Activated CD4-positive, CD25-positive, alpha-beta regulatory T cell (primary cell): ENCODE measurements around the gene NME2.
"Not testable (repeated sequence)": the region's sequence is repeated elsewhere in the genome, so short reads cannot be mapped to it uniquely, and the experiment has no call there.

Source experiments
- DNase-seq, 4 experiments: peaks; one replicate each; lab custom pipeline; 2025; lab: John Stamatoyannopoulos, UW

NME2 gene

GRCh38 chr17:51166198-51166986 lies at the start of gene NME2:
Gene NME2, plus strand, starts transcription at chr17:51166411. Its CDS starts 420 bp downstream, at chr17:51166831.
- DNase-seq, result peak; percentile 41 to 62 (median 54)

DNA sequence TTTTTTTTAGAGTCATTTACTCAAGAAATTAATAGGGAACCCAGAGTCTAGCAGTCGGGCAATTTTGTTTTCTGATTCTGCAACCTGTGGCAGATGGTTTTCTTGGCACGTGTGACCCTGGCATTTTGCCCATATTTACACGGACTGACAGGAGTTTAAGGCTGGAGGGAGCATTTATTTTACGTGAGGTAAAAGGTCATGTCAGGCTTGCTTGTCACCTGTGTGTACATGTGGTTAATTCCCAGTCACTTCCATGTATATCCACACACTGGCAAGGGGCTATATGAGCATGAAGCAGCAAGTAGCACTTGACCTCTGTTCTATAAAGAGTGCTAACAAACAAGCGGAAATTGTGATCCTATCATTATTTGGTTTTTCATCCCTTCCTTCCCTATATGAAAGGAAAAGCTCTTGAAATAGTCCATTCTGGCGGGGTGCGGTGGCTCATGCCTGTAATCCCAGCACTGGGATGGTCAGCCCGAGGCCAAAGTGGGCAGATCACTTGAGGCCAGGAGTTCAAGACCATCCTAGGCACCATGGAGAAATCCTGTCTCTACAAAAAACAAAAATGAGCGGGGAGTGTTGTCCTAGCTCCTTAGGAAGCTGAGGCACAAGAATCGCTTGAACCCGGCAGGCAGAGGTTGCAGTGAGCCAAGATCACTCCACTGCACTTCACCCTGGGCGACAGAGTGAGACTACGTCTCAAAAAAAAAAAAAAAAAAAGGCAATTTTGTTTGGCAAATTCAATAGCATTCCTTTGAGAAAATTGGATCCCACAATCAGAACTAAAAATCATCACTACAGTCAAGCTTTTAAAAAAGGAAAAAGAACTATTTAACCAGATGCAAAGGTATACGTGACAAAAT lies 47.6 kb upstream of the NME2 start:
- no peak for DNase-seq

- DNase-seq, result no peak
Observed at GRCh38 chr17:51119415-51120356, 46.5 kb upstream of the NME2 start.

DNA sequence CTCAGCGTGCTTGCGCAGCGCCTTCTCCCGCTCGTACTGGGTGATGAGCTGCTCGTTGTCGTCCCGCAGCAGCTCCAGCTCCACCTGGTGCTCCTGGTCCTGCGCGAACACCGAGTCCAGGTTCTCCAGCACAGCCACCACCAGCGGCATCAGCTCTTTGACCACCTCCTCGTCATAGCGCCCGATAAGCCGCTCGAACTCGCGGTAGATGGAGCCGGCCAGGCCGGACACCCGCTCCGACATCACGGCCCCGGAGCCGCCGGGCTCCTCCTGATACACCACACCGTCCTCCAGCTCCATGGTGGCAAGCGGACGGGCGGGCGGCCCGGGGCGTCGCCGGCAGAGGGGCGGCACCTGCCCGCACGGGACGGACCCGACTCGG lies 45.9 kb upstream of the NME2 start:
- DNase-seq, result peak in 3 of 4 experiments; percentile 37 to 39 (median 37)

- DNase-seq, result peak; percentile 68 to 88 (median 79)
Observed at GRCh38 chr17:51120739-51121619, 45.2 kb upstream of the NME2 start, which contains the start of gene SPAG9. Gene SPAG9, minus strand, starts transcription at chr17:51120868. Its CDS starts 212 bp downstream, at chr17:51120656.

DNA sequence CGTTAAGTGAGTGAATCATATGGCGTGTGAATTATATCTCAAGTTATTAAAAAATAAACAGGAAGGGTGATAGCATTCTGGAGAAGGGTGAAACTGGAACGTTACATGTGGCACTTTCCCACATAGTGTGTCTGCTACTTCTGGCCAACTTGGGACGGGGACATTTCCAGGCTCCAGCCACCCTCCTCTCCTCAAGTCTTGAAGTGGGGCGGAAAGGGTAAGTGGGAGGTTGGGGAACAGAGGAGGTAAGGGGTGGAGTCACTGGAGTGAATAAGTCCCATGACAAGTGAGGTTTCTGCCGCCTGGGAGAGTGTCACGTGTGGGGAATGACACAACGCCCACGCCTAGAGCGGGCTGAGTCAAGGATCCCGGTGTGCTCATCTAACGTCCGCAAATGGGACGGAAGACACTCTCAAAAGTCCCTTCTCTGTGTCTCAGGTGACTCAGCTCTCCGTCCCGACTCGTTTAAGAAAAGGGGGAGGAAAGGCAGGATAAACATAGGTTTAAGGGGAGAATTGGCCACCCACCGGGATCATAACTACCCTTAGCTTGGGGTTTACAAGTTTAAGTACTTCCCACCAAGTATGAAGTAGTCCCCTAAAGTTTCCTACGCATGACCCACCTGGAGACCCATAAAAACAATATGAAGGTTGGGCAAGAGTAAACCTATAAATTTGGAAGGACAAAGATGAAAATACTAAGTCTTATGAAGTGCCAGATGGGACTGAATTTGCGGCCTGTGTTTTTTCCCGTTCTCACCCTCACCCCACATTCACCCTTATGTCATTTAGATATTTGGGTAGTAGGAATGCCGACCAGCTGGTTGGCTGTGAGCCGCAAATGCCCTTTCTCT lies 44.4 kb upstream of the NME2 start:
- DNase-seq, result peak in 3 of 4 experiments; percentile 8 to 68 (median 67)

GRCh38 chr17:51122473-51123115 lies 43.6 kb upstream of the NME2 start:
- DNase-seq, result not testable (repeated sequence)

DNA sequence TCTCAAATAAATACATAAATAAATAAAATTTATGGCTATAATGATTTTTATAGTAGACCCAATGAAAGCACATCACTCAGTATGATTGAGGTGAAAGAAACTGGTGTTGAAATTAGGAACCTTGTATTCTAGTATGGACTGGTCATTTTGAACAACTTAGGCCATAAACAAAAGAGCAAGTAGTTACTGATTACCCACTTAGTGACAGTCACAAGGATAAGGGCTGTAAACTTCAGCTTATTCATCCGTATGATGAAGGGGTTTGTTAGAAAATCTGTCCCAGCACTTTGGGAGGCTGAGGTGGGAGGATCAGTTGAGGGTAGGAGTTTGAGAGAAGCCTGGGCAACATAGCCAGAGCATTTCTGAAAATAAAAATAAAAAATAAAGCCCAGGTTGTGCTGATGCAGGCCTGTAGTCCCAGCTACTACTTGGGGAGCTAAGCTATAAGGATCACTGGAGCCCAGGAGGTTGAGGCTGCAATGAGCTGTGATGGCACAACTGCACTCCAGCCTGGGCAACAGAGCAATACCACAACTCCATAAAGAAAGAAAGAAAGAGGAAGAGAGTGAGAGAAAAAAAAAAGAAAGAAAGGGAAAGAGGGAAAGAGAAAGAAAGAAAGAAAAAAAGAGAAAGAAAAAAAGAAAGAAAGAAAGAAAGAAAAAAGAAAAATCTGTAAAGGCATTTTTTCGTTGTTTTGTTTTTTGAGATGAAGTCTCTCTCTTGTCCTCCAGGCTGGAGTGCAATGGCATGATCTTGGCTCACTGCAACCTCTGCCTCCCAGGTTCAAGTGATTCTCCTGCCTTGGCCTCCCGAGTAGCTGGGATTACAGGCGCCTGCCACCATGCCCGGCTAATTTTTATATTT lies 41.3 kb upstream of the NME2 start:
- DNase-seq, result no peak

GRCh38 chr17:51128076-51128475 lies 38.1 kb upstream of the NME2 start:
- no peak for DNase-seq

- no peak for DNase-seq
Observed at GRCh38 chr17:51132964-51133319, 33.3 kb upstream of the NME2 start.

DNA sequence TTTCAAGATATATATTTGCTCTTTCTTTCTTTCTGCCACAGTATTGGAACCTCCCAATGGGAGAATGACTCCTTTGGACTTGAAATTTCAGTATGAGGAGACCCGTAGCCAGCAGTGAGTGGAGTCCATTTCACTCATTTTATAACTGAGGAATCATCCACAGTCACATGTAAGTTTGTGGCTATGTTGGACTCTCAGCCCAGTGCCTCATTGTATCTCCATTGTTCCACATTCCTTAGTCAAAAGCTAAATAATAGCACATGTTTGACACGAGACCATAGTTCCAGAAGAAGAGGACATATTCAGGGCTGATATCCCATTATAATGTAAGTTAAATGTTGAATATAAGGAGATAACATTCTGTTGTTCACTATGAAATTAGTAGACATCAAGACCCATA lies 32.8 kb upstream of the NME2 start:
- DNase-seq, result no peak

GRCh38 chr17:51135956-51136355 lies 30.3 kb upstream of the NME2 start:
- no peak for DNase-seq

GRCh38 chr17:51142597-51142996 lies 23.6 kb upstream of the NME2 start:
- no peak for DNase-seq

DNA sequence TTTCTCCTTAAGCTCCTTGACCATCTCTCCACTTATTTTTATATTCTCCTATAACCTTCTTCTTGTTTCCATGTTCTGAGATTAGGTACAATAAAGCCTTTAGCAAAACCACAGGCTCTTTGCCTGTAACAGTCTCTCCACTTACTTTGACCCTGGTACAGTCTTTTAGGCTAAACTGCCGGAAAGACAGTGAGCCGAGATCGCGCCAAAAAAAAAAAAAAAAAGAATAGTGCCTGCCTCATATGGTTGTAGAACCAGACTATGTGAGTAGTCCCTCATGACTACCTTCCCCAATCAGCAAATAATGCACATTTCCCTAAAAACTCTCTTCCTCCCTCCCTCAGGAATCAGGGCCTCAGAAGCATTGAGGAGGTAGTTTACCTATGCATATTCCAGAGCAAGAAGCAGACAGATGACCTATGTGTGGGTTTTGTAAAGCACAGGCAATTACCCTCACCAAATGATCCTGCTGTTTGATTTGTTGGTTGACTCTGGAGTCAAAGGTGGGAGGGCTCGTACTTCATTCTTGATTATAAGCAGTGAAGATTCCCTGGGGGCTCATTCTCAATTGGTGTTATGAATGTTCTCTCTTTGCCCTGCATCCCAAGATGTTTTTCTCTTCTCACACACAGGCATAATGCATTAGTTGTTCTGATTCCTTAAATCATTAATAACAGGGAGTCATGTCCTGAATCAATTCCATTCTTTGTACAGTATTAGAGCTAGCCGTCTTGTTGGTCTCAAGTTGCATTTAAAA lies 21.8 kb upstream of the NME2 start:
- no peak for DNase-seq

DNA sequence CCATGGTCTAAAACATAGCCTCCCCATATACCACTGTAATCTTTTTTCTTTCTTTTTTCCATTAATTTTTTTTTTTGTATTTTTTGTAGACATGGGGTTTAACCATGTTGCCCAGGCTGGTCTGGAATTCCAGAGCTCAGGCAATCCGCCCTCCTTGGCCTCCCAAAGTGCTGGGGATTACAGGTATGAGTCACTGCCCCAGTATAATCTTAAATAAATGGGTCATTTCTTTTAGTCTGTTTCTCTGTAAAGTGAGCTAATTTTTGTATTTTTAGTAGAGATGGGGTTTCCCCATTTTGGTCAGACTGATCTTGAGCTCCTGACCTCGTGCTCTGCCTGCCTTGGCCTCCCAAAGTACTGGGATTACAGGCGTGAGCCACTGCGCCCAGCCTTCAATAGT lies 18.6 kb upstream of the NME2 start:
- DNase-seq, result no peak

DNA sequence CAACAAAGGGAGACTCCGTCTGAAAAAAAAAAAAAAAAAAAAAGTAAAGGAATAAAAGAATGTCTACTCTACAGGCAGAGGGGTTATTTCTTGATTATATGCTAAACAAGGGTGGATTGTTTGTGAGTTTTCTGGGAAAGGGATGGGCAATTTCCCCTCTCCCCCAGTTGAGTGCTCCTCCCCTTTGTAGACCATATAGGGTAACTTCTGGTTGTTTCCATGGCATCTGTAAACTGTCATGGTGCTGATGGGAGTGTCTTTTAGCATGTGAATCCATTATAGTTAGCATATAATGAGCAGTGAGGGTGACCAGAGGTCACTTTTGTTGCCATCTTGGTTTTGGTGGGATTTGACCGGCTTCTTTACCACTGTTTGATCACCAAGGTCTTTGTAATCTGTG lies 17.0 kb upstream of the NME2 start:
- DNase-seq, result no peak

DNA sequence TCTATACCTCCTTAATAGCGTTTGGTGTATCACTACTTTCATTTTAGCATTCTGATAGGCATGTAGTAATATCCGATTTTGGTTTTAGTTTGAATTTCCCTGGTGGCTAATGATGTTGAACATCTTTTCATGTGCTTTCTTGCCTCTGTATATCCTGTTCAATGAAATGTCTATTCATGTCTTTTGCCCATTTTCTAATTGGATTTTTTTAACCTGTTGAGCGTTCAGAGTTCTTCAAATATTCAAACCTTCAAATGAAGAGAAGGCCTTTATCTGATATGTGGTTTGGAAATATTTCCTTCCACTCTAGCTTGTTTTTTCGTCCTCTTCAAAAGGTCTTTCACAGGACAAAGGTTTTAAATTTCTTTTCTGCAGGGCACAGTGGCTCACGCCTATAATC lies 15.3 kb upstream of the NME2 start:
- no peak for DNase-seq

- no peak for DNase-seq
Observed at GRCh38 chr17:51152766-51153209, 13.4 kb upstream of the NME2 start.
